HEK293 (cell line): ENCODE measurements around the gene NOS1AP.

Experiments used
- CTCF ChIP-seq: fragments of 450-650 bp; formaldehyde crosslinking; IDR thresholded peaks from 2 replicates; pipeline ENCODE4 v1.5.1; 2016; ENCODE audit warnings: missing biosample characterization, missing genetic modification characterization
- ZFHX2 ChIP-seq: fragments of 450-650 bp; formaldehyde crosslinking; conservative IDR thresholded peaks from 2 replicates; pipeline ENCODE4 v1.5.1; 2016; ENCODE audit warnings: missing biosample characterization, missing genetic modification characterization
- ZNF350 ChIP-seq: fragments of 450-650 bp; formaldehyde crosslinking; IDR thresholded peaks from 2 replicates; pipeline ENCODE4 v1.5.0; 2017; ENCODE audit warnings: missing biosample characterization, mild to moderate bottlenecking, missing genetic modification characterization
- ZNF670 ChIP-seq: fragments of 450-650 bp; formaldehyde crosslinking; IDR thresholded peaks from 2 replicates; pipeline ENCODE4 v1.5.1; 2016; ENCODE audit warnings: missing biosample characterization, missing genetic modification characterization, low read depth
- TF ChIP-seq, protein P1 (sequence below): fragments of 450-650 bp; formaldehyde crosslinking; IDR thresholded peaks from 2 replicates; pipeline ENCODE4 v1.5.1; 2016; ENCODE audit warnings: missing biosample characterization, missing genetic modification characterization

DNA sequence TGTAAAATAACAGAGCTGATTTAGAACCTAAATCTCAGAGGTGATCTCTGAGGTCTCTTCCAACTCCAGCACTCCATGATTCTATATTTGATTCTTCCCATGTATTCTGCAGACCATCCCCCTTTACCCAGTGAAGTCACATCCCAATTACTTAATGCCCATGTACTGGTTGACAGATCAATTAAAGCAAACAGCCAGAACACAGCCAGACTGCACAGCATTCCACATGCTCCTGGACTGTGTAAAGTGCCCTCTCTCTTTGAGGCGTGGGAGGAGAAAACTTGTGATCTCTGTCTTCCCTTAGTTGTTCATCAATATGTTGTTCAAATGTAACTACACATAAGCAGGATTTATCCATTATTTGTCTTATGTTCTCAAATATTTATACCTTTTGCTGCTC lies 18.1 kb downstream of the NOS1AP start:
- no peak for TF ChIP-seq ZNF350 (tag by site-specific recombination)
- no peak for TF ChIP-seq CTCF (tag by site-specific recombination)
- TF ChIP-seq, protein P1, sequence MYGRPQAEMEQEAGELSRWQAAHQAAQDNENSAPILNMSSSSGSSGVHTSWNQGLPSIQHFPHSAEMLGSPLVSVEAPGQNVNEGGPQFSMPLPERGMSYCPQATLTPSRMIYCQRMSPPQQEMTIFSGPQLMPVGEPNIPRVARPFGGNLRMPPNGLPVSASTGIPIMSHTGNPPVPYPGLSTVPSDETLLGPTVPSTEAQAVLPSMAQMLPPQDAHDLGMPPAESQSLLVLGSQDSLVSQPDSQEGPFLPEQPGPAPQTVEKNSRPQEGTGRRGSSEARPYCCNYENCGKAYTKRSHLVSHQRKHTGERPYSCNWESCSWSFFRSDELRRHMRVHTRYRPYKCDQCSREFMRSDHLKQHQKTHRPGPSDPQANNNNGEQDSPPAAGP, result no peak
- TF ChIP-seq ZFHX2 (tag by site-specific recombination), result no peak
- no peak for TF ChIP-seq ZNF670 (tag by site-specific recombination)
